Activated CD8-positive, alpha-beta memory T cell treated with anti-CD3 and anti-CD28 coated beads, Interleukin-2, amount 50 U/mL, for 24 hours (primary cell): ENCODE data around the gene PHACTR2.
A peak's percentile ranks its signal among the peaks of the same experiment; 100 is the strongest.
"Not testable (repeated sequence)": the region's sequence is repeated elsewhere in the genome, so short reads cannot be mapped to it uniquely, and the experiment has no call there.

Source experiments
- DNase-seq: peaks from one replicate; pipeline ENCODE4 v3.0.0-alpha.2; 2020; ENCODE audit errors: extremely low read depth

The PHACTR2 gene

GRCh38 chr6:143807103-143807772, 129.5 kb downstream of the PHACTR2 start:
- no peak for DNase-seq

- no peak for DNase-seq
These were observed 133.0 kb downstream of the PHACTR2 start for GRCh38 chr6:143810745-143811144.

GRCh38 chr6:143811501-143812157, 133.9 kb downstream of the PHACTR2 start:
- no peak for DNase-seq

GRCh38 chr6:143817621-143818020, 139.9 kb downstream of the PHACTR2 start:
- no peak for DNase-seq

- DNase-seq, result no peak
These were observed 143.6 kb downstream of the PHACTR2 start for GRCh38 chr6:143821359-143821758.

- no peak for DNase-seq
These were observed 144.8 kb downstream of the PHACTR2 start for GRCh38 chr6:143822584-143823024.

GRCh38 chr6:143823548-143823947, 145.8 kb downstream of the PHACTR2 start:
- no peak for DNase-seq

GRCh38 chr6:143828572-143828971, 150.8 kb downstream of the PHACTR2 start:
- no peak for DNase-seq

- DNase-seq, result no peak
These were observed 158.4 kb downstream of the PHACTR2 start for GRCh38 chr6:143836150-143836549.

- DNase-seq, result no peak
These were observed 160.6 kb downstream of the PHACTR2 start for GRCh38 chr6:143838395-143838794.

- DNase-seq, result no peak
These were observed 161.4 kb downstream of the PHACTR2 start for GRCh38 chr6:143839196-143839595.

GRCh38 chr6:143840595-143841265, 163.0 kb downstream of the PHACTR2 start:
- no peak for DNase-seq

- DNase-seq, result no peak
These were observed 164.7 kb downstream of the PHACTR2 start for GRCh38 chr6:143842461-143842901.

- DNase-seq, result peak; percentile 83
These were observed 165.3 kb downstream of the PHACTR2 start, which contains the start of gene LTV1 for GRCh38 chr6:143842902-143843676. TSS of gene LTV1 (plus strand) at chr6:143843338. CDS start at chr6:143843478, 140 bp downstream.

GRCh38 chr6:143843677-143843999, 165.9 kb downstream of the PHACTR2 start:
- no peak for DNase-seq

- no peak for DNase-seq
These were observed 166.2 kb downstream of the PHACTR2 start for GRCh38 chr6:143844006-143844405.

GRCh38 chr6:143845033-143845432, 167.3 kb downstream of the PHACTR2 start:
- DNase-seq, result no peak

GRCh38 chr6:143851706-143852105, 173.9 kb downstream of the PHACTR2 start:
- not testable (repeated sequence) for DNase-seq

GRCh38 chr6:143855057-143855456, 177.3 kb downstream of the PHACTR2 start:
- DNase-seq, result not testable (repeated sequence)

GRCh38 chr6:143856762-143857161, 179.0 kb downstream of the PHACTR2 start:
- DNase-seq, result not testable (repeated sequence)

- DNase-seq, result no peak
These were observed 179.9 kb downstream of the PHACTR2 start for GRCh38 chr6:143857651-143858050.
